AG04450 (cell line): ENCODE data around the gene SMTN. TPM values are rescaled to one million over a fixed set of nuclear protein-coding genes. Genes with fewer than 3 reads are reported as not detected.

Source experiments
- CTCF ChIA-PET: fragments of 300-600, 350-600 bp; formaldehyde crosslinking; extraction: SDS; loops from one replicate; lab custom pipeline; 2022; ENCODE audit warnings: antibody characterized with exemption, inconsistent platforms; lab: Charles Lee
- POLR2A ChIA-PET: fragments of 350-600 bp; formaldehyde crosslinking; extraction: SDS; loops from one replicate; lab custom pipeline; 2021; ENCODE audit warnings: antibody characterized with exemption, inconsistent platforms; lab: Yijun Ruan, JAX
- DNase-seq: peaks from one replicate; pipeline ENCODE4 v3.0.0-alpha.2; 2011; ENCODE audit warnings: low read depth, low spot score
- H3K27ac ChIP-seq: one replicate; pipeline ENCODE4 v1.5.1; 2012; ENCODE audit warnings: low read depth, low read length, control low read depth
- H3K27me3 ChIP-seq: one replicate; pipeline ENCODE4 v1.6.0; 2012; ENCODE audit warnings: low read length; ENCODE audit not compliant: control insufficient read depth, insufficient read depth
- H3K4me3 ChIP-seq: 2 replicates; pipeline ENCODE4 v1.5.1; 2011; ENCODE audit warnings: mild to moderate bottlenecking, low read depth, low read length, control low read depth
- H3K9me3 ChIP-seq: 2 replicates; pipeline ENCODE4 v1.5.1; 2012; ENCODE audit warnings: low read length; ENCODE audit not compliant: control insufficient read depth, insufficient read depth
- CTCF ChIP-seq: IDR thresholded peaks from 2 replicates; pipeline ENCODE4 v1.5.1; 2011; ENCODE audit warnings: low read depth, low read length, control low read depth, inconsistent platforms
- polyA plus RNA-seq: library from polyadenylated mRNA; depleted of rRNA; stranded (reverse); fragments of >200 nt; gene quantifications from 2 replicates; pipeline ENCODE4 v1.2.3, GENCODE V29; 2011

The SMTN gene
- polyA plus RNA-seq, 1 experiment, result 14.1 TPM

DNA sequence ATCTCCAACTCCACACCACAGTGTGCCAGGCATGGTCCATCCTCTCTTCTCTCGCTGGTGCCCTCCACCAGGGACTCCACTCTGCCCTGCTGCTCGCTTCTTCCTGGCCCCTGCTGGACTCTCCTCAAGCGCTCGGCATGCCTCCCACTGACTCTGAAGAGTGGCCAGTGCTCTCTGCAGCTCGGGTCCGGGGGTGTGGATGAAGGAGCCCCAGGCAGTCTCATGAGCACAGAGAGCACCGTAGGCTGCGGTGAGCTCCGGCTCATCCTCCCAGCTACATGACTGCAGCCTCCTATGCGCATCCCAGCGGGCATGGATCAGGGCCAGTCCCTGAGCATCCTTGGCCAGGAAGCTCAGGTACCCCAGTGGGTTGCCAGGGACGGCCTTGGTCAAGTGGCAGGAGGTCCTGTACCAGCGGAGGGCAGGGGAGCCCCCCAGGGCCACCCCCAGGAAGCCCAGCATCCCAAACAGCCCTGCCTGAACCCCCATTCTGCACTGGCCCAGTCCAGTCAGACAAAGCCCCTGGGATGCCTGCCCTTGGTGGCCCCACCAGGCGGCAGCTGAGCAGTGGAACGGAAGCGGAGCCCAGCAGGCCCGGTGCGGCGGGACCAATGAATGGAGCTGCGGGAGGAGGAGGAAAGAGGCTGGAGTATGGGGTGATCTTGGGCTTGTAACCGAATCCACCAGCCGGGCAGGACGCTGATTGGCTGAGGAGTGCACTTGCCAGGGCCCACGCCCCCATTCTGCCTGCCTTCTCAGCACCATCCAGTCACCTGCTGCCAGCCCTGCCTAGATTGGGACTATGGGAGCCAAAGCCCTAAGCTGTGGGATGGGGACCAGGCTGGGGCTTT, 59.0 kb downstream of the SMTN start, which contains the start of gene PLA2G3:
PLA2G3 (minus strand) TSS at position 643 of the 851 bp plus-strand sequence; CDS start at position 489, 154 bp downstream.
- Histone ChIP-seq H3K4me3 (no peak within 1 kb of the TSS), H3K27ac (no peak within 1 kb of the TSS), H3K9me3 (peaks cover 7% of the 10 kb centered on the region), H3K27me3 (peaks cover 27% of the 10 kb centered on the region)
- ChIA-PET POLR2A (interaction anchor here (1.0 kb wide), 1 partner anchor 21 kb away, joined by 4 read pairs; no protein-coding TSS in a partner anchor), CTCF (interaction anchor here (0.5 to 2.3 kb wide), 5 partner anchors 8 to 692 kb away, joined by 3 to 12 read pairs (median 3); partner anchors contain the start of genes INPP5J and SELENOM)
- peak; percentile 26; the same call in 1 of the 2 replicates for TF ChIP-seq CTCF
- DNase-seq, result no peak

- no peak overlapping the region for H3K4me3 ChIP-seq
- no peak for TF ChIP-seq CTCF
- ChIA-PET CTCF (interaction anchor here (0.5 to 2.3 kb wide), 5 partner anchors 12 to 693 kb away, joined by 3 to 12 read pairs (median 4); partner anchors contain the start of genes INPP5J and SELENOM), POLR2A (interaction anchor here (1.0 kb wide), 1 partner anchor 21 kb away, joined by 4 read pairs; no protein-coding TSS in a partner anchor)
- DNase-seq, result no peak
- H3K9me3 ChIP-seq, result peaks cover 8% of the 10 kb centered on the region
- H3K27ac ChIP-seq, result no peak overlapping the region
- H3K27me3 ChIP-seq, result peaks cover 27% of the 10 kb centered on the region
Measured at GRCh38 chr22:31140746-31141145, 59.6 kb downstream of the SMTN start.

- Histone ChIP-seq H3K9me3 (peaks cover 8% of the 10 kb centered on the region), H3K27me3 (peaks cover 27% of the 10 kb centered on the region), H3K4me3 (no peak overlapping the region), H3K27ac (no peak overlapping the region)
- CTCF ChIA-PET, result interaction anchor here (1.0 to 2.3 kb wide), 3 partner anchors 11 to 34 kb away, joined by 4 to 12 read pairs (median 7); partner anchors contain the start of genes INPP5J and SELENOM
- no peak for DNase-seq
- TF ChIP-seq CTCF, result no peak
- POLR2A ChIA-PET, result no interaction called here
Measured at GRCh38 chr22:31141551-31141950, 60.4 kb downstream of the SMTN start.

DNA sequence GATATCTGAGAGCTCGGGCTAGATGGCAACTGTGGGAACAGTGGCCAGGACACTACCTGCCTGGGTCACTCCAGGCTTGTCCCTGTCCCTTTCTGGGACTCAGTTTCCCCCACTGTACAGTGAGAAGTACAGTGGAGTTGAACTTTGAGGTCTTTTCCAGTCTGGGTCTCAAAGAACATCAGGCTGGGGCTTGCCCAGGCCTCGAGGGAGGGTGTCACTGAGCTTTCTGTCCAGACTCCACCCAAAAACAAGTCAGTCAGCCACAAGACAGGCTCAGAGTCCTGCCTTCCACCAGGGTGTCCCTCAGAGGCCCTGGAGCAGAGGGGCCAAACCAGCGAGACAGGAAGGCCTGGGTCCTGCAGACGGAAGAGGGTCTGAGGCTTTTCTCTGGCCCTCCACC, 61.2 kb downstream of the SMTN start:
- ChIA-PET CTCF (interaction anchor here (1.1 to 2.3 kb wide), 2 partner anchors 34 to 35 kb away, joined by 4 to 12 read pairs; partner anchors contain the start of gene SELENOM), POLR2A (no interaction called here)
- H3K27me3 ChIP-seq, result peaks cover 27% of the 10 kb centered on the region
- no peak for DNase-seq
- no peak overlapping the region for H3K4me3 ChIP-seq
- no peak for TF ChIP-seq CTCF
- no peak overlapping the region for H3K27ac ChIP-seq
- peaks cover 10% of the 10 kb centered on the region for H3K9me3 ChIP-seq
